ENCODE results near the gene BOK. TPM values are rescaled to one million over a fixed set of nuclear protein-coding genes. Genes with fewer than 3 reads are reported as not detected.
"Not testable (repeated sequence)": the region's sequence is repeated elsewhere in the genome, so short reads cannot be mapped to it uniquely, and the experiment has no call there.

Gene BOK
- total RNA-seq, 4 donors from 2014 or later: 49.6 to 81.6 (median 71.4) TPM

GRCh38 chr2:241570961-241571581 is 12.5 kb downstream of the BOK start:
- Histone ChIP-seq H3K27ac (no peak overlapping the region), H3K36me3 (peaks cover 0 to 46% (median 0%) of the 10 kb centered on the region in 3 donors), H3K9me3 (no peaks in the 10 kb centered on the region), H3K4me3 (no peak overlapping the region), H3K27me3 (no peaks in the 10 kb centered on the region), H3K4me1 (no peaks in the 10 kb centered on the region)
- no peak for TF ChIP-seq POLR2A (IDR thresholded peaks at IDR 0.05)
- no peak for TF ChIP-seq EP300 (IDR thresholded peaks at IDR 0.05)
- no peak for TF ChIP-seq CTCF (IDR thresholded peaks at IDR 0.05)
- no peak for DNase-seq (ENCODE audit: low spot score in 2 of 2)
- 80 to 81% methylated on average over 22 to 23 of the region's 23 CpGs for WGBS, 2 donors

- no peak overlapping the region for H3K27ac ChIP-seq
- peaks cover 0 to 46% (median 0%) of the 10 kb centered on the region in 3 donors for H3K36me3 ChIP-seq
- H3K4me1 ChIP-seq: no peaks in the 10 kb centered on the region
- no peak overlapping the region for H3K4me3 ChIP-seq
- H3K27me3 ChIP-seq: no peaks in the 10 kb centered on the region
- TF ChIP-seq CTCF (IDR thresholded peaks at IDR 0.05) (no peak), EP300 (IDR thresholded peaks at IDR 0.05) (no peak), POLR2A (IDR thresholded peaks at IDR 0.05) (no peak)
- DNase-seq (ENCODE audit: low spot score in 2 of 2): no peak
- WGBS, 2 donors: 81 to 85% methylated on average over 25 to 26 of the region's 27 CpGs
- H3K9me3 ChIP-seq: no peaks in the 10 kb centered on the region
Measured at GRCh38 chr2:241571821-241572620, 13.5 kb downstream of the BOK start.

GRCh38 chr2:241572915-241573651 is 14.5 kb downstream of the BOK start:
- peaks cover 0 to 46% (median 0%) of the 10 kb centered on the region in 3 donors for H3K36me3 ChIP-seq
- WGBS, 2 donors: 89 to 97% methylated on average over 14 to 15 of the region's 20 CpGs
- H3K27ac ChIP-seq; H3K27me3 ChIP-seq; H3K4me1 ChIP-seq; H3K4me3 ChIP-seq; H3K9me3 ChIP-seq; DNase-seq (ENCODE audit: low spot score in 2 of 2): not testable (repeated sequence)

GRCh38 chr2:241573741-241574140 is 15.2 kb downstream of the BOK start:
- no peak for DNase-seq (ENCODE audit: low spot score in 2 of 2)
- Histone ChIP-seq H3K36me3 (peaks cover 0 to 46% (median 0%) of the 10 kb centered on the region in 3 donors), H3K9me3 (no peaks in the 10 kb centered on the region), H3K27ac (no peak overlapping the region), H3K4me1 (no peaks in the 10 kb centered on the region), H3K27me3 (no peaks in the 10 kb centered on the region), H3K4me3 (no peak overlapping the region)
- no peak for TF ChIP-seq CTCF (IDR thresholded peaks at IDR 0.05)
- TF ChIP-seq EP300 (IDR thresholded peaks at IDR 0.05): no peak
- TF ChIP-seq POLR2A (IDR thresholded peaks at IDR 0.05): no peak
- WGBS, 2 donors: 90% methylated on average over 12 of the region's 12 CpGs

- TF ChIP-seq EP300 (IDR thresholded peaks at IDR 0.05): no peak
- no peak for TF ChIP-seq CTCF (IDR thresholded peaks at IDR 0.05)
- TF ChIP-seq POLR2A (IDR thresholded peaks at IDR 0.05): no peak
- Histone ChIP-seq H3K4me1 (no peaks in the 10 kb centered on the region), H3K27me3 (no peaks in the 10 kb centered on the region), H3K9me3 (no peaks in the 10 kb centered on the region), H3K4me3 (no peak overlapping the region), H3K36me3 (peaks cover 0 to 54% (median 0%) of the 10 kb centered on the region in 3 donors), H3K27ac (no peak overlapping the region)
- whole genome bisulfite sequencing, 2 donors: 77% methylated on average over 7 of the region's 7 CpGs
- no peak for DNase-seq (ENCODE audit: low spot score in 2 of 2)
Measured at GRCh38 chr2:241574911-241575623, 16.5 kb downstream of the BOK start.

All from tibial nerve (tissue), 4 donors.